ENCODE results near the gene RILPL1. TPM values are rescaled to one million over a fixed set of nuclear protein-coding genes. Genes with fewer than 3 reads are reported as not detected.
"Not testable (repeated sequence)": the region's sequence is repeated elsewhere in the genome, so short reads cannot be mapped to it uniquely, and the experiment has no call there.

Gene RILPL1
- total and polyA plus RNA-seq, 4 donors: 1.3 to 2.7 (median 2.1) TPM

DNA sequence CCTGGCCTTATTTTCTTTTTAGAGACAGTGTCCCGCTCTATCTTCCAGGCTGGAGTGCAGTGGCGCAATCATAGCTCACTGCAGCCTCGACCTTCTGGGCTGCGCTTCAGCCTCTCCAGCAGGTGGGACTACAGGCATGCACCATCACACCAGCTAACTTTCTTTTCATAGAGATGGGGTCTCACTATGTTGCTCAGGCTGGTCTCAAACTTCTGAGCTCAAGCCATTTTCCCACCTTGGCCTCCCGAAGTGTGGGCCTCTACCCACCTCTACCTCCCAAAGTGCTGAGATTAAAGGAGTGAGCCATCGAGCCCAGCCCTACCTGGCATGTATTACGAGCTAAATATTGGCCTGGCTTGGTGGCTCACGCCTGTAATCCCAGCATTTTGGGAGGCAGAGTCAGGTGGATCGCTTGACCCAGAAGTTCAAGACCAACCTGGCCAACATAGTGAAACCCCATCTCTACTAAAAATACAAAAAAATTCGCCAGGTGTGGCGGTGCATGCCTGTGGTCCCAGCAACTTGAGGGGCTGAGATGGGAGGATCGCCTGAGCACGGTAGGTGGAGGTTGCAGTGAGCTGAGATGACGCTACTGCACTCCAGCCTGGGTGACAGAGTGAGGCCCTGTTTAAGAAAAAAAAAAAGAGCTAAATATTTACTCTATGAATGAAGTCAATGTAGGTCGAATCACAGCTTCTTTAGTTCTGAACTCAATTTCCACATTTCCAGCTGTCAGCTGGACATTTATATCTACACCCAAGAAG is 7.6 kb upstream of the RILPL1 start:
- no peaks in the 10 kb centered on the region for H3K27me3 ChIP-seq (ENCODE audit: control insufficient read depth in 4 of 4, insufficient read depth in 4 of 4, low read length in 3 of 4)
- no peak for TF ChIP-seq FOXA2 (IDR thresholded peaks at IDR 0.05)
- TF ChIP-seq YY1 (IDR thresholded peaks at IDR 0.05): no peak
- TF ChIP-seq FOXA1 (IDR thresholded peaks at IDR 0.05): no peak
- TF ChIP-seq TAF1 (conservative IDR thresholded peaks at IDR 0.05): no peak
- TF ChIP-seq, protein P1, sequence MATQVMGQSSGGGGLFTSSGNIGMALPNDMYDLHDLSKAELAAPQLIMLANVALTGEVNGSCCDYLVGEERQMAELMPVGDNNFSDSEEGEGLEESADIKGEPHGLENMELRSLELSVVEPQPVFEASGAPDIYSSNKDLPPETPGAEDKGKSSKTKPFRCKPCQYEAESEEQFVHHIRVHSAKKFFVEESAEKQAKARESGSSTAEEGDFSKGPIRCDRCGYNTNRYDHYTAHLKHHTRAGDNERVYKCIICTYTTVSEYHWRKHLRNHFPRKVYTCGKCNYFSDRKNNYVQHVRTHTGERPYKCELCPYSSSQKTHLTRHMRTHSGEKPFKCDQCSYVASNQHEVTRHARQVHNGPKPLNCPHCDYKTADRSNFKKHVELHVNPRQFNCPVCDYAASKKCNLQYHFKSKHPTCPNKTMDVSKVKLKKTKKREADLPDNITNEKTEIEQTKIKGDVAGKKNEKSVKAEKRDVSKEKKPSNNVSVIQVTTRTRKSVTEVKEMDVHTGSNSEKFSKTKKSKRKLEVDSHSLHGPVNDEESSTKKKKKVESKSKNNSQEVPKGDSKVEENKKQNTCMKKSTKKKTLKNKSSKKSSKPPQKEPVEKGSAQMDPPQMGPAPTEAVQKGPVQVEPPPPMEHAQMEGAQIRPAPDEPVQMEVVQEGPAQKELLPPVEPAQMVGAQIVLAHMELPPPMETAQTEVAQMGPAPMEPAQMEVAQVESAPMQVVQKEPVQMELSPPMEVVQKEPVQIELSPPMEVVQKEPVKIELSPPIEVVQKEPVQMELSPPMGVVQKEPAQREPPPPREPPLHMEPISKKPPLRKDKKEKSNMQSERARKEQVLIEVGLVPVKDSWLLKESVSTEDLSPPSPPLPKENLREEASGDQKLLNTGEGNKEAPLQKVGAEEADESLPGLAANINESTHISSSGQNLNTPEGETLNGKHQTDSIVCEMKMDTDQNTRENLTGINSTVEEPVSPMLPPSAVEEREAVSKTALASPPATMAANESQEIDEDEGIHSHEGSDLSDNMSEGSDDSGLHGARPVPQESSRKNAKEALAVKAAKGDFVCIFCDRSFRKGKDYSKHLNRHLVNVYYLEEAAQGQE (IDR thresholded peaks at IDR 0.05): no peak
- no peak for TF ChIP-seq NR2F2 (IDR thresholded peaks at IDR 0.05)
- TF ChIP-seq, protein P2, sequence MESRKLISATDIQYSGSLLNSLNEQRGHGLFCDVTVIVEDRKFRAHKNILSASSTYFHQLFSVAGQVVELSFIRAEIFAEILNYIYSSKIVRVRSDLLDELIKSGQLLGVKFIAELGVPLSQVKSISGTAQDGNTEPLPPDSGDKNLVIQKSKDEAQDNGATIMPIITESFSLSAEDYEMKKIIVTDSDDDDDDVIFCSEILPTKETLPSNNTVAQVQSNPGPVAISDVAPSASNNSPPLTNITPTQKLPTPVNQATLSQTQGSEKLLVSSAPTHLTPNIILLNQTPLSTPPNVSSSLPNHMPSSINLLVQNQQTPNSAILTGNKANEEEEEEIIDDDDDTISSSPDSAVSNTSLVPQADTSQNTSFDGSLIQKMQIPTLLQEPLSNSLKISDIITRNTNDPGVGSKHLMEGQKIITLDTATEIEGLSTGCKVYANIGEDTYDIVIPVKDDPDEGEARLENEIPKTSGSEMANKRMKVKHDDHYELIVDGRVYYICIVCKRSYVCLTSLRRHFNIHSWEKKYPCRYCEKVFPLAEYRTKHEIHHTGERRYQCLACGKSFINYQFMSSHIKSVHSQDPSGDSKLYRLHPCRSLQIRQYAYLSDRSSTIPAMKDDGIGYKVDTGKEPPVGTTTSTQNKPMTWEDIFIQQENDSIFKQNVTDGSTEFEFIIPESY (IDR thresholded peaks at IDR 0.05): no peak
- no peak for TF ChIP-seq SP1 (IDR thresholded peaks at IDR 0.05)
- 91% methylated on average over 15 of the region's 15 CpGs for WGBS
- DNase-seq (ENCODE audit: low spot score): no peak
- H3K9me3 ChIP-seq (ENCODE audit: control insufficient read depth in 4 of 4, low read length in 3 of 4): no peaks in the 10 kb centered on the region
- H3K4me1 ChIP-seq (ENCODE audit: control insufficient read depth in 4 of 4, insufficient read depth in 4 of 4, low read length in 3 of 4): no peaks in the 10 kb centered on the region
- no peak overlapping the region for H3K9ac ChIP-seq (ENCODE audit: low read depth in 1 of 2, low read length in 2 of 2)
- no peak overlapping the region for H3K27ac ChIP-seq (ENCODE audit: low read depth in 1 of 2, low read length in 2 of 2)
- no peak overlapping the region for H3K4me3 ChIP-seq (ENCODE audit: low read depth in 1 of 3, low read length in 3 of 3)
- no peaks in the 10 kb centered on the region for H3K36me3 ChIP-seq (ENCODE audit: control insufficient read depth in 4 of 4, insufficient read depth in 3 of 4, low read depth in 1 of 4, low read length in 3 of 4)

DNA sequence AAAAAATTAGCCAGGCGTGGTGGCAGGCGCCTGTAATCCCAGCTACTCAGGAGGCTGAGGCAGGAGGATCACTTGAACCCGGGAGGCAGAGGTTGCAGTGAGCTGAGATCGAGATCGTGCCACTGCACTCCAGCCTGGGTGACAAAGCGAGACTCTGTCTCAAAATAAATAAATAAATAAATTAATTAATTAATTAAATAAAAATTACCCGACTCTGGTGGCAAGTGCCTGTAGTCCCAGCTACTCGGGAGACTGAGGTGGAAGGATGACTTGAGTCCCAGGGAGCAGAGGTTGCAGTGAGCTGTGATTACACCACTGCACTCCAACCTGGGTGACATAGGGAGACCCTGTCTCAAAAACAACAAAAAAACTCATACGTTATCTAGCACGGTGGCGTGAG is 2.4 kb upstream of the RILPL1 start:
- not testable (repeated sequence) for H3K27ac ChIP-seq (ENCODE audit: low read depth in 1 of 2, low read length in 2 of 2); H3K27me3 ChIP-seq (ENCODE audit: control insufficient read depth in 4 of 4, insufficient read depth in 4 of 4, low read length in 3 of 4); H3K9me3 ChIP-seq (ENCODE audit: control insufficient read depth in 4 of 4, low read length in 3 of 4); H3K4me3 ChIP-seq (ENCODE audit: low read depth in 1 of 3, low read length in 3 of 3); H3K9ac ChIP-seq (ENCODE audit: low read depth in 1 of 2, low read length in 2 of 2); H3K36me3 ChIP-seq (ENCODE audit: control insufficient read depth in 4 of 4, insufficient read depth in 3 of 4, low read depth in 1 of 4, low read length in 3 of 4); DNase-seq (ENCODE audit: low spot score)
- H3K4me1 ChIP-seq (ENCODE audit: control insufficient read depth in 4 of 4, insufficient read depth in 4 of 4, low read length in 3 of 4): peaks cover 0 to 21% (median 9%) of the 10 kb centered on the region in 4 donors
- 83% methylated on average over 11 of the region's 11 CpGs for WGBS

DNA sequence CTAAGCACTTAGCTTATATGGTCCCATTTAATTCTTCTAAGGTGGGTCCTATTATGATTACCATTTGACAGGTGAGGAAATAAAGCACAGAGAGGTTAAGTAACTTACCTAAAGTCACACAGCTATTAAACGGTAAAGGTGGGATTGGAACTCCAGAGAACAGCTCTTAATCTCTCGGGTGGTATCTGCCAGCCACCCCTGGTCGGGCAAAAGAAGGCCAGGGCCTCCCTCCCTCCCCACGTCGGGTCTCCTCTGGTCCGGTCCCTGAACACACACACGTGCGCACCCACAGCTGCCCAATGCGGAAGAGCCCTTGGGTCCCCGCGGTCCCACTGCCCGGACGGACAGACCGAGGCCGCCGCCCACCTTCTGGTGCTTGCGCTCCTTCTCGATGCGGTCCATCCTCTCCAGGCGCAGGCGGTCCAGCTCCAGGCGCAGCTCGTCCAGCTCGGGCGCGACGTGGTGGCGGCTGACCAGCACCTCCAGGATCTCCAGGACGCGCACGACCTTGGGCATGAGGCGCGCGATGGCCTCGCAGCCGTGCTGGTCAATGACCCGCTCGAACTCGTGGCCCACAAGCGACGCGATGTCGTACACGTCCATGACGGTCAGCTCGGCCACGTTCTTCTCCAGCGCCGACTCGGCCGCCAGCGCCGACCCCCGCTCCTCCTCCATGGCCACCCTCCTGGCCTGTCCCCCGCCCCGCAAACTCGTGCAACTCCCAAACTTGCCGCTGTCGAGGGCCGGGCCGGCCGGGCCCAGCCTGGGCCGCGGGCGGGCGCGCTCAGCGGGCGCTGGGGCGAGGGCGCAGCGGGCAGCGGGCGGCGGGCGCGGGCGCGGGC is 490 bp downstream of the RILPL1 start:
- DNase-seq (ENCODE audit: low spot score): peak; percentile 42
- 8% methylated on average over 79 of the region's 79 CpGs for WGBS
- Histone ChIP-seq H3K9me3 (ENCODE audit: control insufficient read depth in 4 of 4, low read length in 3 of 4) (no peaks in the 10 kb centered on the region), H3K36me3 (ENCODE audit: control insufficient read depth in 4 of 4, insufficient read depth in 3 of 4, low read depth in 1 of 4, low read length in 3 of 4) (no peaks in the 10 kb centered on the region), H3K9ac (ENCODE audit: low read depth in 1 of 2, low read length in 2 of 2) (no peak overlapping the region), H3K4me1 (ENCODE audit: control insufficient read depth in 4 of 4, insufficient read depth in 4 of 4, low read length in 3 of 4) (peaks cover 0 to 21% (median 9%) of the 10 kb centered on the region in 4 donors), H3K4me3 (ENCODE audit: low read depth in 1 of 3, low read length in 3 of 3) (peak overlapping the region; percentile 27 to 94 (median 59)), H3K27ac (ENCODE audit: low read depth in 1 of 2, low read length in 2 of 2) (peak overlapping the region; percentile 2 to 54), H3K27me3 (ENCODE audit: control insufficient read depth in 4 of 4, insufficient read depth in 4 of 4, low read length in 3 of 4) (no peaks in the 10 kb centered on the region)
- TF ChIP-seq HNF4G (IDR thresholded peaks at IDR 0.05): no peak
- TF ChIP-seq RXRA (IDR thresholded peaks at IDR 0.05): peak; percentile 27 to 64
